DOHH2 (cell line): ENCODE results near the gene NFIB.

Experiments
- H3F3A ChIP-seq: fragments of 200-600 bp; sonication (generic), shearing (Covaris generic); 2 replicates; pipeline ENCODE4 v1.6.0; 2016; ENCODE audit warnings: antibody characterized with exemption, mild to moderate bottlenecking; ENCODE audit not compliant: control insufficient read depth, insufficient read depth
- H3K27ac ChIP-seq: fragments of 200-600 bp; sonication (generic); 2 replicates; pipeline ENCODE4 v1.5.1; 2014; ENCODE audit warnings: low read depth, mild to moderate bottlenecking, low read length, moderate library complexity
- H3K27me3 ChIP-seq: fragments of 200-600 bp; sonication (generic); 2 replicates; pipeline ENCODE4 v1.6.1; 2014; ENCODE audit warnings: mild to moderate bottlenecking, low read length, mixed read lengths; ENCODE audit not compliant: control insufficient read depth
- H3K36me3 ChIP-seq: fragments of 200-600 bp; sonication (generic); 2 replicates; pipeline ENCODE4 v1.6.1; 2014; ENCODE audit warnings: mild to moderate bottlenecking, low read length, moderate library complexity, mixed read lengths; ENCODE audit not compliant: control insufficient read depth
- H3K4me1 ChIP-seq: fragments of 200-600 bp; sonication (generic); 2 replicates; pipeline ENCODE4 v1.6.1; 2014; ENCODE audit warnings: mild to moderate bottlenecking, low read length, mixed read lengths; ENCODE audit not compliant: control insufficient read depth
- H3K4me2 ChIP-seq: fragments of 200-600 bp; sonication (generic); 2 replicates; pipeline ENCODE4 v1.6.0; 2014; ENCODE audit warnings: mild to moderate bottlenecking, low read length, moderate library complexity
- H3K4me3 ChIP-seq: fragments of 200-600 bp; sonication (generic); 2 replicates; pipeline ENCODE4 v1.5.1; 2014; ENCODE audit warnings: mild to moderate bottlenecking, low read length, mixed read lengths
- H3K79me2 ChIP-seq: fragments of 200-600 bp; sonication (generic); 2 replicates; pipeline ENCODE4 v1.6.1; 2014; ENCODE audit warnings: mild to moderate bottlenecking, low read length, mixed read lengths; ENCODE audit not compliant: control insufficient read depth
- H3K9me2 ChIP-seq: fragments of 200-600 bp; sonication (generic); replicated peaks from 2 replicates; pipeline ENCODE4 v1.6.1; 2014; ENCODE audit warnings: mild to moderate bottlenecking, low read length, mixed read lengths; ENCODE audit not compliant: control insufficient read depth
- H3K9me3 ChIP-seq: fragments of 200-600 bp; sonication (generic); 2 replicates; pipeline ENCODE4 v1.6.1; 2014; ENCODE audit warnings: antibody characterized with exemption, low read length, mixed read lengths; ENCODE audit not compliant: control insufficient read depth, insufficient read depth
- H4K20me1 ChIP-seq: fragments of 200-600 bp; sonication (generic); 2 replicates; pipeline ENCODE4 v1.6.0; 2014; ENCODE audit warnings: low read depth, mild to moderate bottlenecking, antibody characterized with exemption, low read length, moderate library complexity; ENCODE audit not compliant: control insufficient read depth, insufficient read depth
- EZH2phosphoT487 ChIP-seq: fragments of 200-600 bp; sonication (generic); IDR thresholded peaks from 2 replicates; pipeline ENCODE4 v1.6.1; 2017; ENCODE audit warnings: borderline replicate concordance, mild to moderate bottlenecking, antibody characterized with exemption, low read length, moderate library complexity, mixed read lengths
- TF ChIP-seq, protein P1 (sequence below): fragments of 200-600 bp; sonication (generic); IDR thresholded peaks from one replicate; pipeline ENCODE4 v1.5.1; 2014; ENCODE audit warnings: antibody characterized with exemption, mild to moderate bottlenecking, low read depth, low read length; ENCODE audit not compliant: poor library complexity, severe bottlenecking

The NFIB gene

DNA sequence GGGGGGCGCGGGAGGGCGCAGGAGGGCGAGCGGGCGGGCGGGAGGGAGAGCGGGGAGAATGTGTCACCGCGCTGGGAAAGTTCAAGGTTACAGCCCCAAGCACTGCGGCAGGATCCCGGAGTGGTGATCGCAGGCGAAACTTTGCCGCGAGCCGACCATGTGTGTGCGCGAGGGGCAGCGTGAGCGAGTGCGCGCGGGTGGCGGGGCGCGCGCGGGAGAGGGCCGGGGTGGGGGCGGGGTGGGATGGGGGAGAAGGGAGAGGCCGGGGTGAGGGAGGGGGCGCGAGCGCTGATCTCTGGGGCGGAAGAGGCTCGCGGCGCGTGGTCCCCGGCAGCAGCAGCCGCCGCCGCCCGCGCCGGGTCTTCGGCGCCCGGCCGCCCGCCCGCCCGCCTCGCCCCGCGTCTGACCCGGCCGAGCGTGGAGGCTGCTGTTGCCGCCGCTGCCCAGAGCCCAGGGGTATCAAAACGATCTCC, at the start of gene NFIB:
TSS of gene NFIB (minus strand) at position 191 of the 473 bp plus-strand sequence. CDS start 630 bp downstream, outside the sequence.
- Histone ChIP-seq H3K9me2 (no peaks in the 10 kb centered on the region), H3K79me2 (no peaks in the 10 kb centered on the region), H3F3A (peaks cover 6% of the 10 kb centered on the region), H3K4me3 (peak within 1 kb of the TSS; percentile 90), H3K9me3 (no peaks in the 10 kb centered on the region), H4K20me1 (no peaks in the 10 kb centered on the region), H3K27ac (peak within 1 kb of the TSS; percentile 51), H3K36me3 (no peaks in the 10 kb centered on the region), H3K4me1 (peaks cover 37% of the 10 kb centered on the region), H3K27me3 (no peaks in the 10 kb centered on the region), H3K4me2 (peak within 1 kb of the TSS; percentile 96)
- TF ChIP-seq, protein P1, sequence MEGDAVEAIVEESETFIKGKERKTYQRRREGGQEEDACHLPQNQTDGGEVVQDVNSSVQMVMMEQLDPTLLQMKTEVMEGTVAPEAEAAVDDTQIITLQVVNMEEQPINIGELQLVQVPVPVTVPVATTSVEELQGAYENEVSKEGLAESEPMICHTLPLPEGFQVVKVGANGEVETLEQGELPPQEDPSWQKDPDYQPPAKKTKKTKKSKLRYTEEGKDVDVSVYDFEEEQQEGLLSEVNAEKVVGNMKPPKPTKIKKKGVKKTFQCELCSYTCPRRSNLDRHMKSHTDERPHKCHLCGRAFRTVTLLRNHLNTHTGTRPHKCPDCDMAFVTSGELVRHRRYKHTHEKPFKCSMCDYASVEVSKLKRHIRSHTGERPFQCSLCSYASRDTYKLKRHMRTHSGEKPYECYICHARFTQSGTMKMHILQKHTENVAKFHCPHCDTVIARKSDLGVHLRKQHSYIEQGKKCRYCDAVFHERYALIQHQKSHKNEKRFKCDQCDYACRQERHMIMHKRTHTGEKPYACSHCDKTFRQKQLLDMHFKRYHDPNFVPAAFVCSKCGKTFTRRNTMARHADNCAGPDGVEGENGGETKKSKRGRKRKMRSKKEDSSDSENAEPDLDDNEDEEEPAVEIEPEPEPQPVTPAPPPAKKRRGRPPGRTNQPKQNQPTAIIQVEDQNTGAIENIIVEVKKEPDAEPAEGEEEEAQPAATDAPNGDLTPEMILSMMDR: no peak
- TF ChIP-seq EZH2phosphoT487: no peak

GRCh38 chr9:14362175-14362574, 48.2 kb upstream of the NFIB start:
- Histone ChIP-seq H3K79me2 (no peaks in the 10 kb centered on the region), H4K20me1 (no peaks in the 10 kb centered on the region), H3K4me3 (no peak overlapping the region), H3K27ac (no peak overlapping the region), H3K36me3 (no peaks in the 10 kb centered on the region), H3K9me3 (no peaks in the 10 kb centered on the region), H3F3A (no peaks in the 10 kb centered on the region), H3K27me3 (no peaks in the 10 kb centered on the region), H3K4me2 (no peak overlapping the region), H3K4me1 (no peaks in the 10 kb centered on the region), H3K9me2 (no peaks in the 10 kb centered on the region)
- TF ChIP-seq, protein P1: no peak
- TF ChIP-seq EZH2phosphoT487: no peak

DNA sequence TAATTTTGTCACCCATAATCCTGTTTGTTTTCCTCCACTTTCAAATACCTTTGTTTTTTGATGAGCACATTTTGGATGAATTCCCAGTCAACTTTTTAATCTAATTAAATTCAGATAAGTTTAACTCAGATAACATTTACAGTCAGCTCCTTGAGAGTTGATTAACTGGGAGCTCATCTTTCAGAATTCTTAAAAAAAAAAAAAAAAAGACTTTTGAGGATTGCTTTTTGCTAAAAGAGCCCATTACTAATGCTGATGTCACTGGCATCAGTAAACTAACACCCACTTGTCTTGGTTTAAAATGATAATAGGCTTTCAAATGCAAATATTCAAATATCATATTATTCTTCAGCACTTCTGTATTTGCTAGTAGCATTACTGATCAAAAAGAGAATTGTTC, 47.1 kb upstream of the NFIB start:
- Histone ChIP-seq H3K4me1 (no peaks in the 10 kb centered on the region), H3K27me3 (no peaks in the 10 kb centered on the region), H3K79me2 (no peaks in the 10 kb centered on the region), H3K36me3 (no peaks in the 10 kb centered on the region), H3K4me2 (no peak overlapping the region), H3K27ac (no peak overlapping the region), H3K9me3 (no peaks in the 10 kb centered on the region), H3K9me2 (no peaks in the 10 kb centered on the region), H3K4me3 (no peak overlapping the region), H4K20me1 (no peaks in the 10 kb centered on the region), H3F3A (no peaks in the 10 kb centered on the region)
- no peak for TF ChIP-seq EZH2phosphoT487
- TF ChIP-seq, protein P1: no peak
